GM12872 (cell line): Measurements from ENCODE around the gene MMP10.

ENCODE experiments used
- TF ChIP-seq, protein P1 (sequence below): IDR thresholded peaks from 3 replicates; pipeline ENCODE4 v1.5.1; 2011; ENCODE audit warnings: low read depth, mild to moderate bottlenecking, low read length, moderate library complexity; ENCODE audit not compliant: insufficient read depth

Gene MMP10

GRCh38 chr11:102780491-102780918 lies at the start of gene MMP10:
Gene MMP10 (minus strand): TSS chr11:102780628. CDS start chr11:102780591, 37 bp downstream.
- TF ChIP-seq, protein P1, sequence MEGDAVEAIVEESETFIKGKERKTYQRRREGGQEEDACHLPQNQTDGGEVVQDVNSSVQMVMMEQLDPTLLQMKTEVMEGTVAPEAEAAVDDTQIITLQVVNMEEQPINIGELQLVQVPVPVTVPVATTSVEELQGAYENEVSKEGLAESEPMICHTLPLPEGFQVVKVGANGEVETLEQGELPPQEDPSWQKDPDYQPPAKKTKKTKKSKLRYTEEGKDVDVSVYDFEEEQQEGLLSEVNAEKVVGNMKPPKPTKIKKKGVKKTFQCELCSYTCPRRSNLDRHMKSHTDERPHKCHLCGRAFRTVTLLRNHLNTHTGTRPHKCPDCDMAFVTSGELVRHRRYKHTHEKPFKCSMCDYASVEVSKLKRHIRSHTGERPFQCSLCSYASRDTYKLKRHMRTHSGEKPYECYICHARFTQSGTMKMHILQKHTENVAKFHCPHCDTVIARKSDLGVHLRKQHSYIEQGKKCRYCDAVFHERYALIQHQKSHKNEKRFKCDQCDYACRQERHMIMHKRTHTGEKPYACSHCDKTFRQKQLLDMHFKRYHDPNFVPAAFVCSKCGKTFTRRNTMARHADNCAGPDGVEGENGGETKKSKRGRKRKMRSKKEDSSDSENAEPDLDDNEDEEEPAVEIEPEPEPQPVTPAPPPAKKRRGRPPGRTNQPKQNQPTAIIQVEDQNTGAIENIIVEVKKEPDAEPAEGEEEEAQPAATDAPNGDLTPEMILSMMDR: peak; percentile 42; the same call in 2 of the 3 replicates

DNA sequence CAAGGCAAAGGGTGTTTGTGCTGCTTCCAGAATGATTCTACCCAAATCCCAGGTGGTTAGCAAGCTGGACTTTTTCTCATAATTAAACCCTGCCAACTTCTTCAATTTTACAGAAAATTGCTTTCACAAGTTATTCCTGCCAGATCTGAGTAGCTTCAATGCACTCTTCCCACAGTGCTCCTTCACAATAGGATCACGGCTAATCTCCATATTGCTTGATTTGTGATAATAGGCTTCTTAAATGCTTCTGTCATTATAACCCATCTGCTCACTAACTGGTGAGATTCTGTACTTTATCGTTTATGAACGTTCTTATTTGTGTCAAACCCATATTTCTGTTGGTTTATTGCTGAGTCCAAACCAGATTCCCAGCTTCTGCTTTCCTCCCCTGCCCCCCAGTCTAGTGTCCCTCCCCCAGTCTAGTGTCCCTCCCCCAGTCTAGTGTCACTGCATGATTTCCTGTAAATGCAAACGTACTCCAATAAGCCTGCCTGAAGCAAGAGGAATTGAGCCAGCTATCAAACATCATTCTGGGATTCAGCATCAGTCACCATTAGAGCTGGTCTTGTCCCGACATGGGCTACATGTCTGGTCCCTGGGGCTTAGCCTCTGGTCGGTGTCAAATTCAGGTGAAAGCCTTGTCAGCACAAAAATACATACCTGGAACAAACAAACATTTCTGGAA lies 49.0 kb upstream of the MMP10 start:
- TF ChIP-seq, protein P1: no peak

GRCh38 chr11:102824556-102824955 lies 44.1 kb upstream of the MMP10 start:
- TF ChIP-seq, protein P1: no peak

- TF ChIP-seq, protein P1: no peak
Measured at GRCh38 chr11:102819491-102819890, 39.1 kb upstream of the MMP10 start.

DNA sequence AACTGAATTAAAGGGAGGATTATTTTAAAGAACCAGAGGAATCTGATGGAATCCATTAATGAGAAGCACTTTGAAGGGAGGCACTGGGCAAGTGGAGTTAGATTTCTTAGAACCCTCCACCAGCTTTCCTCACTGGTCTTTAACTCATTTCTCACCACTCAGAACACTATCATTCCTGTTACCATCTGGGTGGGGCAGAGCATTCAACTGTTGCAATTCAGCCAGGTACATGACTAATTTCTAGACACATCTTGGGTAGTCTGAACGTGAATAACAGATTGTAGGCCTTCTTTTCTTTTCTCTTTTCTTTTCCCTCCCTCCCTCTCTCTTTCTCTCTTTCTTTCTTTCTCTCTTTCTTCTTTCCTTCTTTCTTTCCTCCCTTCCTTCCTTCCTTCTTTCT lies 33.1 kb upstream of the MMP10 start:
- TF ChIP-seq, protein P1: no peak

- TF ChIP-seq, protein P1: no peak
Measured at GRCh38 chr11:102812188-102812587, 31.8 kb upstream of the MMP10 start.

- TF ChIP-seq, protein P1: peak; percentile 39; the same call in 2 of the 3 replicates
Measured at GRCh38 chr11:102810950-102811660, 30.7 kb upstream of the MMP10 start.
